Endothelial cell of umbilical vein (primary cell): Measurements from ENCODE around the gene CLDN3. TPM values are rescaled to one million over a fixed set of nuclear protein-coding genes. Genes with fewer than 3 reads are reported as not detected.

ENCODE experiments used
- BruUV-seq: library from RNA; stranded (reverse); fragments of 400-500 nt; replicated peaks from 2 replicates; lab custom pipeline; 2021; lab: Mats Ljungman, UMichigan
- CTCF ChIA-PET: fragments of 300-600, 350-600 bp; sonication (Branson Sonifier 250); formaldehyde crosslinking; loops from one replicate; lab custom pipeline; 2021; ENCODE audit warnings: antibody characterized with exemption, inconsistent platforms; lab: Charles Lee
- POLR2A ChIA-PET: fragments of 300-600, 350-600 bp; sonication (Branson Sonifier 250); formaldehyde crosslinking; loops from one replicate; lab custom pipeline; 2021; ENCODE audit warnings: antibody characterized with exemption, inconsistent platforms; lab: Charles Lee
- DNase-seq: peaks from one replicate; pipeline ENCODE4 v3.0.0-alpha.2; 2011; ENCODE audit warnings: low read depth, low spot score
- FAIRE-seq: peaks from 2 replicates; lab custom pipeline; 2011; peaks lifted over from hg19 to GRCh38; lab: Jason Lieb, UNC
- H2AFZ ChIP-seq: 2 replicates; pipeline ENCODE4 v1.6.0; 2012; ENCODE audit warnings: low read depth, low read length, control low read depth, inconsistent platforms
- H3K27ac ChIP-seq: 2 replicates; pipeline ENCODE4 v1.5.1; 2011; ENCODE audit warnings: low read depth, mild to moderate bottlenecking, control low read depth, low read length, moderate library complexity; ENCODE audit not compliant: insufficient read depth
- H3K27me3 ChIP-seq, 2 experiments: 2 replicates each; pipeline versions ENCODE4 v1.6.0 to v1.6.1; 2011; ENCODE audit warnings: low read length in 2 of 2, mixed read lengths in 1 of 2; ENCODE audit not compliant: control insufficient read depth in 2 of 2, insufficient read depth in 2 of 2
- H3K36me3 ChIP-seq, 2 experiments: 2 replicates in 1 of 2; 3 replicates in 1 of 2; pipeline ENCODE4 v1.5.1; 2011; ENCODE audit warnings: low read length in 2 of 2, mild to moderate bottlenecking in 1 of 2, moderate library complexity in 1 of 2; ENCODE audit not compliant: control insufficient read depth in 2 of 2, insufficient read depth in 2 of 2; ENCODE audit errors: extremely low read depth in 1 of 2
- H3K4me1 ChIP-seq: 3 replicates; pipeline ENCODE4 v1.5.1; 2011; ENCODE audit warnings: mild to moderate bottlenecking, low read length; ENCODE audit not compliant: control insufficient read depth, insufficient read depth; ENCODE audit errors: extremely low read depth
- H3K4me2 ChIP-seq: 2 replicates; pipeline ENCODE4 v1.6.1; 2011; ENCODE audit warnings: low read length, control low read depth, mixed read lengths; ENCODE audit not compliant: insufficient read depth
- H3K4me3 ChIP-seq, 3 experiments: fragments of 200-600 bp in 1 of 3; sonication (generic), shearing (Covaris generic) in 1 of 3; replicated peaks in 1 of 3; 2 replicates each; pipeline ENCODE4 v1.5.1; 2011 to 2016; ENCODE audit warnings: control low read depth in 3 of 3, low read length in 3 of 3, mild to moderate bottlenecking in 2 of 3, inconsistent platforms in 1 of 3, low read depth in 1 of 3, moderate library complexity in 1 of 3; ENCODE audit not compliant: insufficient read depth in 1 of 3
- H3K79me2 ChIP-seq: 2 replicates; pipeline ENCODE4 v1.6.0; 2012; ENCODE audit warnings: low read length, inconsistent platforms; ENCODE audit not compliant: control insufficient read depth, insufficient read depth
- H3K9ac ChIP-seq: replicated peaks from 2 replicates; pipeline ENCODE3; 2011; ENCODE audit warnings: low read length, control low read depth; ENCODE audit not compliant: insufficient read depth; ENCODE audit errors: extremely low read depth
- H3K9me1 ChIP-seq: replicated peaks from 3 replicates; pipeline ENCODE4 v1.6.0; 2011; ENCODE audit warnings: mild to moderate bottlenecking, low read length; ENCODE audit not compliant: control insufficient read depth, insufficient read depth; ENCODE audit errors: extremely low read depth
- H3K9me3 ChIP-seq: replicated peaks from 2 replicates; pipeline ENCODE4 v1.5.1; 2012; ENCODE audit warnings: low read length, inconsistent platforms; ENCODE audit not compliant: control insufficient read depth, insufficient read depth
- H4K20me1 ChIP-seq: replicated peaks from 2 replicates; pipeline ENCODE3; 2011; ENCODE audit warnings: mild to moderate bottlenecking, low read length; ENCODE audit not compliant: control insufficient read depth, insufficient read depth; ENCODE audit errors: extremely low read depth
- CTCF ChIP-seq, 2 donors: IDR thresholded peaks; 1 replicate in 1 of 2; 2 replicates in 1 of 2; pipeline ENCODE4 v1.5.1; 2011; ENCODE audit warnings: low read length in 2 of 2, mild to moderate bottlenecking in 2 of 2, moderate library complexity in 2 of 2, control low read depth in 1 of 2, inconsistent platforms in 1 of 2, low read depth in 1 of 2; ENCODE audit not compliant: insufficient read depth in 1 of 2; ENCODE audit errors: extremely low read depth in 1 of 2
- EZH2 ChIP-seq: IDR thresholded peaks from 2 replicates; pipeline ENCODE4 v1.6.1; 2012; ENCODE audit warnings: borderline replicate concordance, low read depth, mild to moderate bottlenecking, moderate library complexity, low read length, inconsistent platforms; ENCODE audit not compliant: severe bottlenecking
- FOS ChIP-seq: IDR thresholded peaks from 2 replicates; pipeline ENCODE4 v1.6.1; 2011; ENCODE audit warnings: mild to moderate bottlenecking, low read length, moderate library complexity, borderline replicate concordance; ENCODE audit not compliant: insufficient read depth
- GATA2 ChIP-seq: IDR thresholded peaks from 2 replicates; pipeline ENCODE4 v1.7.0; 2011; ENCODE audit warnings: low read depth, mild to moderate bottlenecking, moderate library complexity, mixed read lengths, low read length; ENCODE audit not compliant: insufficient read length, insufficient read depth
- JUN ChIP-seq: IDR thresholded peaks from 2 replicates; pipeline ENCODE4 v1.6.1; 2011; ENCODE audit warnings: borderline replicate concordance, low read depth; ENCODE audit not compliant: insufficient read length, insufficient read depth
- MAX ChIP-seq: IDR thresholded peaks from 2 replicates; pipeline ENCODE4 v1.6.1; 2011; ENCODE audit not compliant: insufficient read depth, insufficient read length
- MYC ChIP-seq: IDR thresholded peaks from one replicate; pipeline ENCODE4 v1.6.1; 2011; ENCODE audit warnings: mild to moderate bottlenecking, low read depth, low read length
- POLR2A ChIP-seq: IDR thresholded peaks from 2 replicates; pipeline ENCODE4 v1.6.1; 2012; ENCODE audit warnings: low read depth, mild to moderate bottlenecking, control low read depth, low read length
- POLR2AphosphoS5 ChIP-seq: IDR thresholded peaks from 2 replicates; pipeline ENCODE4 v1.6.1; 2012; ENCODE audit warnings: low read depth, mild to moderate bottlenecking, control low read depth, low read length, moderate library complexity; ENCODE audit not compliant: insufficient read depth
- dilution Hi-C: fragments of 300-500 bp; cut with MboI; formaldehyde crosslinking; loops from one replicate; pipeline ENCODE4 v1.15.0; 2019; ENCODE audit warnings: low sequenced_read_pairs; ENCODE audit not compliant: extremely low pct_ligation_motif_present
- intact Hi-C: fragments of 100-400 bp; cut with micrococcal nuclease; formaldehyde crosslinking; loops from one replicate; pipeline ENCODE4 v1.10.0; 2022
- polyA plus RNA-seq, 4 experiments: library from polyadenylated mRNA; depleted of rRNA in 3 of 4; stranded (reverse) in 3 of 4; unstranded in 1 of 4; fragments of >200 nt; gene quantifications; 2 replicates each; pipeline versions ENCODE4 v1.2.1 to v1.2.3, GENCODE V29; 2011 to 2012; ENCODE audit warnings: missing spikeins in 1 of 4
- total RNA-seq: library from RNA; stranded (reverse); gene quantifications from 2 replicates; pipeline ENCODE4 v1.2.3, GENCODE V29; 2021

Gene CLDN3
- total and polyA plus RNA-seq, 2 donors (not counting 3 experiments of a cell fraction or from before 2014, with no cell fraction given): 0.62 to 1.9 TPM

GRCh38 chr7:73761854-73762658, 8.0 kb downstream of the CLDN3 start:
- TF ChIP-seq CTCF (IDR thresholded peaks at IDR 0.05; ENCODE audit: extremely low read depth in 1 of 2, insufficient read depth in 1 of 2, low read depth in 1 of 2, low read length in 2 of 2) (no peak), MAX (no peak), POLR2AphosphoS5 (no peak), GATA2 (no peak), JUN (no peak), EZH2 (no peak), MYC (no peak), POLR2A (no peak), FOS (no peak)
- no peak overlapping the region for H3K4me3 ChIP-seq
- POLR2A ChIA-PET: no interaction called here

More at GRCh38 chr7:73761854-73762658, 8.0 kb downstream of the CLDN3 start:
- no peaks in the 10 kb centered on the region for H3K9me1 ChIP-seq
- no peaks in the 10 kb centered on the region for H3K27me3 ChIP-seq
- CTCF ChIA-PET: no interaction called here
- no peak overlapping the region for H3K27ac ChIP-seq
- H3K79me2 ChIP-seq: no peaks in the 10 kb centered on the region
- H3K9me3 ChIP-seq: no peaks in the 10 kb centered on the region
- no peaks in the 10 kb centered on the region for H3K36me3 ChIP-seq
- no peak overlapping the region for H3K4me2 ChIP-seq
- dilution Hi-C loops: no loop called here
- DNase-seq (no peak), FAIRE-seq (no peak)
- no peaks in the 10 kb centered on the region for H4K20me1 ChIP-seq
- no TSS peak for BruUV-seq
- no peak overlapping the region for H3K9ac ChIP-seq
- H3K4me1 ChIP-seq: no peaks in the 10 kb centered on the region
- intact Hi-C loops: no loop called here
- no peak overlapping the region for H2AFZ ChIP-seq
